HG02763 (cell line): Measurements from ENCODE around the gene CD200R1L.

Experiments
- ATAC-seq: cut with Tn5 transposase; IDR thresholded peaks from one replicate; pipeline ENCODE4 v1.9.1; 2021; ENCODE audit warnings: mild to moderate bottlenecking, moderate library complexity; ENCODE audit not compliant: unreplicated experiment

The CD200R1L gene

DNA sequence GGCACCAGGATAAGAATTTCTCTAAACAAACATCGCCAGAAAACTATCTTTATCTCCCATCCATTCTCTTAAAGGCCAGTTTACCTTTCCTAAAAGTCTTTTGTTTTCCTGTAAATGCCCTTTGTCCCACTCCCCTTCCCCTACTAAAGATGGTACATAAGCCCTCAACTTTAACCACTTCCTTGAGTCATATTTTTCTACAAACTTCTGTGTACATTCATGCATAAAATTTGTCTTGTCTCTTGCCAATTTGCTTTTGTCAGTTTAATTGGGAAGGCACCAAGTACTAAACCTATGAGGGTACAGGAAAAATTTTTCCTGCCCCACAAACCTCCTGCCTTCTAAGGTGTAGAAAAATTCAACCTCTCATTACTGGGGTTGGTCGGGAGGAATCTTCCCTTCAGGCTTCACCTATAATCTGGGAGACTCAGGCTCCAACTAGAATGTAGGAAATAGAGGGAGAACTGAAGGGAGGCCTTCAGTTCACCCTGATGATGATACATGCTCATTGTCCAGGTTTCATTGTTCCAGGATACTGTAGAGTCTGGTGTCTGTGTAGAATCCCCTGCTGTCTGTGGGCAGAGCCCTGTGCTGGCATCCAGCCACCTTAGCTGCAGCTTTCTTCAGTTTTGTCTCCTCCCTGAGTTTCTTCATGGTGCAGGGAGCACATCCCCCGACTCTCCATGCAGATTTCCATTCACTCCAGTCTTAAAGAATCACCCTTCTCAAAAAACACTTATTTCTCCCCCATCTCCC, 53.2 kb downstream of the CD200R1L start:
- no peak for ATAC-seq

DNA sequence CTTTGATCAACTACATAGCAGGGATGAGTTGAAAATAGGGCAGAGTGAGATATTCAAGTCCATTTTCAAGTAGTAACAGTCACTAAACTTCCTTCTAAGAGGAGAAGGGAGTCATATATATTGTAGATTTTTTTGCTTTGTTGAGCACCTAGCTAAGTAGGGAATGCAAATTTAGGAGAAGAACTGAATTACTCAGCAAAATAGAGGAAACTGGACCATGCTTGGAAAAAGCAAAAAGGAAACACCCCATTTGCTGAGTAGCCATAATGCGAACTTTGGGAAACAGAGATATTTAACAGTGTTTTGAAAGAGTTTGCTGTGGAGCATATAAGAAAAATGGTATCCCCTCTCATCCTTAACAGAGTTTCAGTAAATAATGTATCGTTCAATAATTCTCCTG, 54.9 kb downstream of the CD200R1L start:
- no peak for ATAC-seq

GRCh38 chr3:112789787-112790186, 56.9 kb downstream of the CD200R1L start:
- ATAC-seq, result no peak

DNA sequence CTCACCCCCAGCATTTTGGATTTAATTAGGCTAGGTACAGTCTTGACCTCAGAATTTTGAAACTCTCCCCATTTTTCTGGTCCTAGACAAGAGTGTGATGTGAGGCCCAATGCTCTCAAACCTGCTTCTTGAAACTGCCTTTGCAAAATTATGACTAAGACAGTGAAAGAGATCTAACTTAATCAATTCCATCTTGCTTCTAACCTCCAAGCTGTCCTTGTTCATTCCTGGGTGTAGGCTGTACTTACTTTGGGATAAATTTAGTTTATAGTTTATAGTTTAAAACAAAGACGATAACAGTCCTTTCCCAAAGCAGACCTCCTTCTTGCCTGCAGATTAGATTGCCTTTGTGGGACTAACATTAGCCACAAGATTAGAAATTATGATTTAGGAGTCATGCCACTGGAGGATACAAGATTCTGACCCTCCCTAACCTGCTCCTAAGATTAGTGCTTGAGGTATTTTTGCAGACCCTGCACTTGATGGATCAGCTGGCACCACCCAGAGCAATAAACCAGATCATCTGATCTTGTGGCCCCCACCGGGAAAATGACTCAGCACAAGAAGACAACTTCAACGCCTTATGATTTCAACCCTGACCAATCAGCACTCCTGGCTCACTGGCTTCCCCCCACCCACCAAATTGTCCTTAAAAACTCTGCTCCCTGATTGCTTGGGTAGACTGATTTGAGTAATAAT, 59.6 kb downstream of the CD200R1L start:
- ATAC-seq, result no peak

DNA sequence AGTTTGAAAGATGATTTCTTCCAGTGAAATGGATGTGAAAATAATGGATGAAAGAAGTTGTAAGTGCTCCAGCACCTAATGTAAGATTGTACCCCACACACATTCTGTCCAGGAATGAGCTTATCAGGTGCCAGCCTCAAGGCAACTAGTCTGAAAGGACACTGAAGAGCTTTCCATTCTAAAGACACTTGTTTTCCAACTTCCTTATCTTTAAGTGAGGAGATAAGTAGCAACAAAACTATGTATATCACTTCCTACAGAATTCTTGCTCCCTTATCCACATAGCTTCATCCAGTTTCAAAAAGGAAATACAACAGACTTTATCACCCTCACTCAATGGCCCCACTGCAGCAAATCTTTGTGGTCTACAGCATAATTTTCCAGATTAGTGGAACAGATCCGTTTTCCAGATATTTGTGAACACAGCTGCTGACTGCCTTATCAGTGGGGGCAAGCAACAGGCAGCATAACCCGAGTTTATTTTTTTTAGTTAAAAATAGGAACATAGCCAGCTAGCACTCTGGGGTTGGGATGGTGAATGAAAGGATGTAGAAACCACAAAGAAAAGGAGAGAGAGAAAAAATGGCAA, 60.6 kb downstream of the CD200R1L start:
- no peak for ATAC-seq

- no peak for ATAC-seq
These were observed 61.2 kb downstream of the CD200R1L start for GRCh38 chr3:112785321-112786001.

- no peak for ATAC-seq
These were observed 64.2 kb downstream of the CD200R1L start for GRCh38 chr3:112782491-112782890.

- ATAC-seq, result no peak
These were observed 65.1 kb downstream of the CD200R1L start for GRCh38 chr3:112781599-112781998.

- no peak for ATAC-seq
These were observed 66.8 kb downstream of the CD200R1L start for GRCh38 chr3:112779558-112780480.

DNA sequence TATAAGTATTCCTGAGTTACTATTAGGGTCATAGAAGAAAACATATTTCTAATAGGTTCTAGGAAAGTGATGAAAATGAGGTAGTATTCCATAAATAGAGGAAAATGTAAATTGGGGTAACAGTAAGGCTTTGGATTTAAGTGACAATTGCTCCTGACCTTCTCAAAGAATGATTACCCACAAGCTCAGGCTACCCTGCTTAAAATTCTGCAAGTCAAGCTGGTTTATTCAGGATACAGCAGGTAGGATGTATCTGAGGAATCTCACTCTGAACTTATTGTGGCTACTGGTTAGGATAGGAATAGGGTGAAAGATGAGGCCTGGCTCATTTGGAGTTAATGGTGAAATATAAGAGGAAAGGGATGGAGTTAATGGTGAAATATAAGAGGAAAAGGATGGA, 67.7 kb downstream of the CD200R1L start:
- ATAC-seq, result no peak

GRCh38 chr3:112778353-112778948, 68.2 kb downstream of the CD200R1L start:
- no peak for ATAC-seq

DNA sequence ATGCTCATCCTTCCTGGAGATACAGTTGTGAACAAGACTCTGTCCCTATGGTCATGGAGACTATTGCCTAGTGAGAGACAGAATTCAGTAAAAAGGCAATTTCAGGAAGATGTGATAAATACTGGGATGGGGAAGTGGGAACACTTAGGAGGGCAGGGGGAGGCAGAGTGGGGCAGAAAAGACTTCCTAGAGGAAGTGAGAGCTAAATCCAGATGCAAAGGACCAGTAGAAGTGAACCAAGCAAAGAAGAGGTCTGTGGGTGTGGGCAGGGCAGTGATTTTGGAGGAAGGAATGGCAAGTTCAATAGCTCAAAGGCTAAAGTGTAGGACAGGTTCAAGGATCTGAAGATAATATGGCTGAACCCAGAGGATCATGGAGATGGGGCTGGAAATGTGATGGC, 68.9 kb downstream of the CD200R1L start:
- ATAC-seq, result no peak

DNA sequence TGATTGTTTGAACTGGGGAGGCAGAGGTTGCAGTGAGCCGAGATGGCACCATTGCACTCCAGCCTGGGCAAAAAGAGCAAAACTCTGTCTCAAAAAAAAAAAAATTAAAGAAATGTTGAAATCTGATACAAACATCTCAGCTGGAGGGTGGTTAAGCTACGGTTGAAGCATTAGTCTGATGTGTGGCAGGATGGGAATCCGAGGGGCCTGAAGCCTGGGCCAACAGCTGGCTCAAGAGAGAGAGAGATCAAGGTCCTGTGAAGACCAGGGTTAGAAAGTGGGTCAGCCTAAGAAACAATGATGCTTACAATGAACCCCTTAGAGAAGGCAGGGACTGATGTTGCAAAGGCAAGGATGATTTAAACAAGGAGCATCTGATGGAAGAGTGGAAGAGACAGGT, 69.8 kb downstream of the CD200R1L start:
- no peak for ATAC-seq

DNA sequence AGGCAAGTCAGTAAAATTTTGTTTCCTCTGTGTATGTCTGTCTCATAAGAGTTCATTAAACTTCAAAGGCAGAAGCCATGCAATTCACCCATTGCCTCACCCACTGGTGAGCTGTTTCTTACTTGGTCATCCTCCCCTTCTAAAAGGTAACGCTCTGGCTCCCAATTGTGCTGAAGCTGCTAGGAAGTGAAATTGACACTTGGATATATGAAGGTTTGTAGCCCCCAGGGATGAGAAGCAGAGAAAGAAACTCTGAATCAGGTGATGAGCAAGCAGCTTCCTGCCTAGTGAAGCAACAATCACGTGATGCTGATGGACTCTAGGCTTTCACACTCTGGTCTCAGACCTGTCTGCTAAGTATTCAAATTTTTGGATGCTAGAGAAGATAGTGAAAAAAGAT, 70.7 kb downstream of the CD200R1L start:
- ATAC-seq, result no peak

DNA sequence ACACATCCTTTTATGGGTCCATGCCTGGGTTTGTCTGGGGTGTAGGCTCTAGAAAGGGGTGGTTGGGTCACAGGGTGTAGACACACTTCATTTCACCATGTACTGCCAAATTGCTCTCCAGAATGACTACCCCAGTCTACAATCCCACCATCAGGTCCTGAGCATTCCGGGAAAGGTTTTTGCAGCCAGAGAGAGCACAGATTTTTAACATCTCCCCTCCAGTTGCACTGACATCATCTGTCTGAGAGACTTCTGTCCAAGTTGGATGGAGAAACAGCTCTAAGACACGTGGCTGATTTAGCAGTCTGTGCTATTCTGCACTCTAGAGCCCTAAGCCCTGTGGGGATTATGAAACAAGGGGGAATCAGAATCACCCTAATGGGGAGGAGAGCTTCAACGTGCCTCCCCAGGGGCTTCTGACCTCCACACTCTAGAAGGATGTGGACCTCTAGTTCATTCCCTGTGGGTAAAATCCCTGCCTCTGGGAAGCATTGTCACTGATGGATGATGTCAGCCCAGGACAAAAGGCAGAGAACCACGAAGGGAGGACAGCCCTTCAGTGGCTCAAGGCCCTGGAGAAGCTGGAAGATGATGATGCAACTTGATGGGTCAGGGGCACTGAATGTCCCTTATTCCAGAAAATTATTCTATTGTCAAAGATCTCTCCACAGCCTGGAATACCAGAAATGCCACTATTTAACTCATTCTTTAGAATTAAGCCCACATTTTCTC, 71.5 kb downstream of the CD200R1L start:
- no peak for ATAC-seq

GRCh38 chr3:112774293-112774926, 72.3 kb downstream of the CD200R1L start:
- ATAC-seq, result no peak

DNA sequence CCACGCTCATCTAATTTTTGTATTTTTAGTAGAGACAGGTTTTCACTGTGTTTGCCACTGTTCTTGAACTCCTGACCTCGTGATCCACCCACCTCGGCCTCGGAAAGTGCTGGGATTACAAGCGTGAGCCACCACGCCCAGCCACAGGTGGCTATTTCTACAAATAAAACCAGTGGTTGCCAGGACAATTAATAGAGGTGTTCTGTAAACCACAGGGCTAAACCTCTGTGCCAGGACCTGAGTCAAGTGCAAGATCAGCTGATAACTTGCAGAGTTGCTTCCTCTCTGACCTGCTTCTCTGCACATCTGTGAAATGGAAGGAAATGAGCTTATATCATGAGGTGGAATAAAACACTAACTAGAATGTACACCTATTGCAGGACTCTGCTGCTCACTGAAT, 72.8 kb downstream of the CD200R1L start:
- ATAC-seq, result no peak

GRCh38 chr3:112770951-112771350, 75.7 kb downstream of the CD200R1L start:
- no peak for ATAC-seq

DNA sequence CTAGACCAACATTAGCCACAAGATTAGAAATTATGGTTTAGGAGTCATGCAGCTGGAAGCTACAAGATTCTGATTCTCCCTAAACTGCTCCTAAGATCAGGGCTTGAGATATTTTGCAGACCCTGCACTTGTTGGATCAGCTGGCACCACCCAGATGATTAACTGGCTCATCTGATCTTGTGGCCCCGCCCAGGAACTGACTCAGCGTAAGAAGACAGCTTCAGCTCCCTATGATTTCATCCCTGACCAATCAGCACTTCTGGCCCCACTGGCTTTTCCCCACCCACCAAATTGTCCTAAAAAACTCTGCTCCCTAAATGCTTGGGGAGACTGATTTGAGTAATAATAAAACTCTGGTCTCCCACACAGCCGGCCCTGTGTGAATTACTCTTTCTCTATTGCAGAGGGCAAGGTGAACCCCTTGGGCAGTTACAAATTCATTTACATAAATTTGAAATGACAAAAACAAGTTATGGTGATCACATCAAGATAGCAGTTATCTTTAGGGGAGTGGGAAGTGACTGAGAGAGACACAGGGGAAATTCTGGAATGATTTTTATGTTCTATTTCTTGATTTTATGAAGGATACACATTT, 76.5 kb downstream of the CD200R1L start:
- no peak for ATAC-seq
